Ectodermal cell (in vitro differentiated cells): ENCODE data around the gene SPATA6.
"Not testable (repeated sequence)": the region's sequence is repeated elsewhere in the genome, so short reads cannot be mapped to it uniquely, and the experiment has no call there.

Experiments used
- H3K27ac ChIP-seq: 2 replicates; pipeline ENCODE4 v1.7.0; 2013; ENCODE audit warnings: mild to moderate bottlenecking, low read depth, low read length; ENCODE audit not compliant: insufficient read depth, poor library complexity, severe bottlenecking
- H3K27me3 ChIP-seq: 2 replicates; pipeline ENCODE4 v1.7.0; 2013; ENCODE audit warnings: mild to moderate bottlenecking, low read length; ENCODE audit not compliant: insufficient read depth, control insufficient read depth, poor library complexity, severe bottlenecking
- H3K36me3 ChIP-seq: one replicate; pipeline ENCODE4 v1.7.0; 2013; ENCODE audit warnings: low read length; ENCODE audit not compliant: control insufficient read depth, insufficient read depth
- H3K4me1 ChIP-seq: one replicate; pipeline ENCODE4 v1.7.0; 2013; ENCODE audit warnings: low read length; ENCODE audit not compliant: control insufficient read depth, insufficient read depth
- H3K4me3 ChIP-seq: 2 replicates; pipeline ENCODE4 v1.7.0; 2013; ENCODE audit warnings: low read depth, low read length, control low read depth; ENCODE audit not compliant: insufficient read depth
- H3K9me3 ChIP-seq: 2 replicates; pipeline ENCODE4 v1.7.0; 2013; ENCODE audit warnings: mild to moderate bottlenecking, low read length, moderate library complexity; ENCODE audit not compliant: control insufficient read depth
- WGBS, 2 experiments: methylation state at CpG; one replicate each; pipeline ENCODE4 v1.1.7; 2013; ENCODE audit warnings: missing lambda C conversion rate in 2 of 2; 5-methylcytosine and 5-hydroxymethylcytosine counted together

Gene SPATA6

GRCh38 chr1:48462716-48463302 is 9.2 kb downstream of the SPATA6 start:
- H3K36me3 ChIP-seq, result no peaks in the 10 kb centered on the region
- H3K4me1 ChIP-seq, result no peaks in the 10 kb centered on the region
- no peak overlapping the region for H3K4me3 ChIP-seq
- WGBS, 2 experiments, result 85 to 94% methylated on average over 2 to 3 of the region's 3 CpGs
- no peaks in the 10 kb centered on the region for H3K27me3 ChIP-seq
- no peak overlapping the region for H3K27ac ChIP-seq
- no peaks in the 10 kb centered on the region for H3K9me3 ChIP-seq

- 79% methylated on average over 1 of the region's 1 CpG; no CpG with 5 or more reads in 1 of the 2 experiments for WGBS, 2 experiments
- H3K36me3 ChIP-seq, result no peaks in the 10 kb centered on the region
- H3K4me3 ChIP-seq, result no peak overlapping the region
- H3K4me1 ChIP-seq, result no peaks in the 10 kb centered on the region
- no peaks in the 10 kb centered on the region for H3K27me3 ChIP-seq
- H3K9me3 ChIP-seq, result no peaks in the 10 kb centered on the region
- H3K27ac ChIP-seq, result no peak overlapping the region
These were observed 21.5 kb downstream of the SPATA6 start for GRCh38 chr1:48450505-48450904.

- H3K27me3 ChIP-seq, result no peaks in the 10 kb centered on the region
- 97 to 100% methylated on average over 1 of the region's 1 CpG for WGBS, 2 experiments
- no peak overlapping the region for H3K4me3 ChIP-seq
- H3K9me3 ChIP-seq, result no peaks in the 10 kb centered on the region
- H3K27ac ChIP-seq, result no peak overlapping the region
- no peaks in the 10 kb centered on the region for H3K4me1 ChIP-seq
- H3K36me3 ChIP-seq, result no peaks in the 10 kb centered on the region
These were observed 23.1 kb downstream of the SPATA6 start for GRCh38 chr1:48448932-48449331.

GRCh38 chr1:48444186-48444585 is 27.8 kb downstream of the SPATA6 start:
- not testable (repeated sequence) for H3K27ac ChIP-seq, H3K27me3 ChIP-seq, H3K4me3 ChIP-seq, H3K4me1 ChIP-seq, H3K9me3 ChIP-seq, H3K36me3 ChIP-seq
- 90 to 92% methylated on average over 7 of the region's 7 CpGs for WGBS, 2 experiments

GRCh38 chr1:48442864-48443619 is 29.0 kb downstream of the SPATA6 start:
- WGBS, 2 experiments, result 59 to 60% methylated on average over 5 to 6 of the region's 6 CpGs
- no peaks in the 10 kb centered on the region for H3K9me3 ChIP-seq
- H3K27ac ChIP-seq, result no peak overlapping the region
- no peak overlapping the region for H3K4me3 ChIP-seq
- H3K27me3 ChIP-seq, result no peaks in the 10 kb centered on the region
- no peaks in the 10 kb centered on the region for H3K36me3 ChIP-seq
- no peaks in the 10 kb centered on the region for H3K4me1 ChIP-seq

GRCh38 chr1:48440786-48441185 is 31.2 kb downstream of the SPATA6 start:
- not testable (repeated sequence) for H3K9me3 ChIP-seq, H3K4me3 ChIP-seq, H3K4me1 ChIP-seq, H3K27me3 ChIP-seq, H3K27ac ChIP-seq, H3K36me3 ChIP-seq
- WGBS, 2 experiments, result 92% methylated on average over 3 of the region's 3 CpGs

- WGBS, 2 experiments, result 95 to 96% methylated on average over 9 of the region's 9 CpGs
- H3K9me3 ChIP-seq, result no peaks in the 10 kb centered on the region
- no peaks in the 10 kb centered on the region for H3K36me3 ChIP-seq
- H3K27me3 ChIP-seq, result no peaks in the 10 kb centered on the region
- H3K4me1 ChIP-seq, result no peaks in the 10 kb centered on the region
- no peak overlapping the region for H3K27ac ChIP-seq
- H3K4me3 ChIP-seq, result no peak overlapping the region
These were observed 32.6 kb downstream of the SPATA6 start for GRCh38 chr1:48439380-48439779.

- not testable (repeated sequence) for H3K4me1 ChIP-seq, H3K36me3 ChIP-seq, H3K27ac ChIP-seq, H3K27me3 ChIP-seq, H3K4me3 ChIP-seq, H3K9me3 ChIP-seq
These were observed 34.6 kb downstream of the SPATA6 start for GRCh38 chr1:48437379-48437778.

- H3K27me3 ChIP-seq, H3K27ac ChIP-seq, H3K4me3 ChIP-seq, H3K9me3 ChIP-seq, H3K36me3 ChIP-seq, H3K4me1 ChIP-seq: not testable (repeated sequence)
- WGBS, 2 experiments, result 96 to 97% methylated on average over 29 of the region's 29 CpGs
These were observed 36.5 kb downstream of the SPATA6 start for GRCh38 chr1:48435312-48436002.

GRCh38 chr1:48430832-48431231 is 41.2 kb downstream of the SPATA6 start:
- Histone ChIP-seq H3K4me3 (no peak overlapping the region), H3K4me1 (no peaks in the 10 kb centered on the region), H3K27ac (no peak overlapping the region), H3K36me3 (no peaks in the 10 kb centered on the region), H3K27me3 (no peaks in the 10 kb centered on the region), H3K9me3 (no peaks in the 10 kb centered on the region)
- 90% methylated on average over 1 of the region's 1 CpG for WGBS, 2 experiments
